OCI-LY1 (cell line): Measurements from ENCODE around the gene LCT.

Experiments used
- EZH2 ChIP-seq: fragments of 200-600 bp; sonication (generic), shearing (Covaris generic); IDR thresholded peaks from 2 replicates; pipeline ENCODE4 v1.8.0; 2017; ENCODE audit warnings: borderline replicate concordance, mixed run types, mild to moderate bottlenecking, antibody characterized with exemption, low read length, moderate library complexity, mixed read lengths
- TF ChIP-seq, protein P1 (sequence below): fragments of 200-600 bp; sonication (generic), shearing (Covaris generic); IDR thresholded peaks from 2 replicates; pipeline ENCODE4 v1.5.1; 2017; ENCODE audit warnings: mild to moderate bottlenecking, antibody characterized with exemption, low read length, moderate library complexity, mixed read lengths

DNA sequence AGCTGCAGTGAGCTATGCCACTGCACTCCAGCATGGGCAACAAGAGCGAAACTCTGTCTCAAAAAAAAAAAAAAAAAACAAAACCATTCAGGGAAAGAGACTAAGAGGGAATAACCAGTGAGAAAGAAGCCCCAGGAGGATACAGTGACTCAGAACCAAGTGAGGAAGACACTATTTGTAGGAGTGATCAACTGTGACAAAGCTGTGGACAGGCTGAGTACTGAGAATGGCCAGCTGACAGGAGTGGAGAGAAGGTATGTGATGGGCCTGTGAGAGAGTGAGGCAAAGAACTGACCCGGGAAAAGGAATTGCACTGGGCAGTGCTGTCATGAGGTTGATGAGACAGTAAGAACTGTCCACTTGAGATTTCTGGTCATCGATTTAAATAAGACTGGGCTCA, 6.7 kb upstream of the LCT start:
- TF ChIP-seq, protein P1, sequence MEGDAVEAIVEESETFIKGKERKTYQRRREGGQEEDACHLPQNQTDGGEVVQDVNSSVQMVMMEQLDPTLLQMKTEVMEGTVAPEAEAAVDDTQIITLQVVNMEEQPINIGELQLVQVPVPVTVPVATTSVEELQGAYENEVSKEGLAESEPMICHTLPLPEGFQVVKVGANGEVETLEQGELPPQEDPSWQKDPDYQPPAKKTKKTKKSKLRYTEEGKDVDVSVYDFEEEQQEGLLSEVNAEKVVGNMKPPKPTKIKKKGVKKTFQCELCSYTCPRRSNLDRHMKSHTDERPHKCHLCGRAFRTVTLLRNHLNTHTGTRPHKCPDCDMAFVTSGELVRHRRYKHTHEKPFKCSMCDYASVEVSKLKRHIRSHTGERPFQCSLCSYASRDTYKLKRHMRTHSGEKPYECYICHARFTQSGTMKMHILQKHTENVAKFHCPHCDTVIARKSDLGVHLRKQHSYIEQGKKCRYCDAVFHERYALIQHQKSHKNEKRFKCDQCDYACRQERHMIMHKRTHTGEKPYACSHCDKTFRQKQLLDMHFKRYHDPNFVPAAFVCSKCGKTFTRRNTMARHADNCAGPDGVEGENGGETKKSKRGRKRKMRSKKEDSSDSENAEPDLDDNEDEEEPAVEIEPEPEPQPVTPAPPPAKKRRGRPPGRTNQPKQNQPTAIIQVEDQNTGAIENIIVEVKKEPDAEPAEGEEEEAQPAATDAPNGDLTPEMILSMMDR = no peak
- TF ChIP-seq EZH2 = no peak
